ENCODE data around the gene ACACB. TPM values are rescaled to one million over a fixed set of nuclear protein-coding genes. Genes with fewer than 3 reads are reported as not detected.
A peak's percentile ranks its signal among the peaks of the same experiment; 100 is the strongest.

The ACACB gene
- 1.7 and 6.8 TPM in 2 replicates for total RNA-seq

- DNase-seq (ENCODE audit: low read depth in 2 of 2): no peak
These were observed at the start of gene ACACB for GRCh38 chr12:109115758-109116610. ACACB (plus strand) TSS chr12:109116587; CDS start chr12:109139406, 22,819 bp downstream.

- no peak for DNase-seq (ENCODE audit: low read depth in 2 of 2)
These were observed 46.8 kb upstream of the ACACB start for GRCh38 chr12:109069307-109070271.

- DNase-seq (ENCODE audit: low read depth in 2 of 2): no peak
These were observed 41.5 kb upstream of the ACACB start for GRCh38 chr12:109074866-109075265.

GRCh38 chr12:109082751-109083150 is 33.6 kb upstream of the ACACB start:
- no peak for DNase-seq (ENCODE audit: low read depth in 2 of 2)

DNA sequence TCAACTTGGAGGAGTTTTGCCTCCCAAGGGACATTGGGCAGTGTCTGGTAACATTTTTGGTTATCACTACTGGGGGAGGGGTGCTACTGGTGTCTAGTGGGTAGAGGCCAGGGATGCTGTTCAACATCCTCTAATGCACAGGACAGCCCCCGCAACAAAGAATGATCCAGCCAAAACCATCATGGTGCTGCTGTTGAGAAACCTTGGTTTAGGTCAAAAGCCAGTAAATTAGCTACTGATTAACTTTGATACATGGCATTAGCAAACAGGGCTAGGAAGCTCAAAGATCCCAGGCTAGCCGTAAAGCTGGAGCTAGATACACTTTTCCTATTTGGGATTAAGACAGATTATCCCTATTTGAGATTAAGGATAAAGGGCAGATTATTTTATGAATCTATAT is 32.0 kb upstream of the ACACB start:
- DNase-seq (ENCODE audit: low read depth in 2 of 2): no peak

DNA sequence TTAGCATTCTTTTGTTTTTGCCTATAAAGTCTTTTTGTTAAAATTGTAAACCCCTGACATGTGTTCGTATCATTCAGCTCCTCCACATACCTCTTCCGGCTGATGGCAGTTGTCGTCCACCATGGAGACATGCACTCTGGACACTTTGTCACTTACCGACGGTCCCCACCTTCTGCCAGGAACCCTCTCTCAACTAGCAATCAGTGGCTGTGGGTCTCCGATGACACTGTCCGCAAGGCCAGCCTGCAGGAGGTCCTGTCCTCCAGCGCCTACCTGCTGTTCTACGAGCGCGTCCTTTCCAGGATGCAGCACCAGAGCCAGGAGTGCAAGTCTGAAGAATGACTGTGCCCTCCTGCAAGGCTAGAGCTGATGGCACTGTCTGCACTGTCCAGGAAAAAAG is 30.8 kb upstream of the ACACB start:
- DNase-seq (ENCODE audit: low read depth in 2 of 2): no peak

DNA sequence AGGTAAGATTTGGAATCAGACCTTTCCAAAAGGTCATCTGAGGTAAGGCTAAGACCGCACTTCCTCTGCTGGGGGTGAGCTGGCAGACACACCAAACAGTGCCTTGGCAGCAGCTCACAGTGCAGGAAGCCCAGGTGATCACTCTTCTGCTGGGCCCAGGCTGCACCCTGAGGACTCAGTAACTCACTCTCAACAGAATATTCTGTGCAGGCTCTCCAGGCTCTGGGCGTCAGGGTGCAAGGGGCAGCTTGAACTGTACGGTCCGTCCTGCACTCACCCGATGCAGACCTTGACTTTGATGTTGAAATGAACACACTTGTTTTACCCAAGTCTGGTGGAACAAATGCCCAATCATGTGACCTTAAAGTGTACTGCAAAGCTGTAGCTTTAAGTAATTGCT is 29.1 kb upstream of the ACACB start:
- DNase-seq (ENCODE audit: low read depth in 2 of 2): no peak

GRCh38 chr12:109088818-109089217 is 27.6 kb upstream of the ACACB start:
- no peak for DNase-seq (ENCODE audit: low read depth in 2 of 2)

DNA sequence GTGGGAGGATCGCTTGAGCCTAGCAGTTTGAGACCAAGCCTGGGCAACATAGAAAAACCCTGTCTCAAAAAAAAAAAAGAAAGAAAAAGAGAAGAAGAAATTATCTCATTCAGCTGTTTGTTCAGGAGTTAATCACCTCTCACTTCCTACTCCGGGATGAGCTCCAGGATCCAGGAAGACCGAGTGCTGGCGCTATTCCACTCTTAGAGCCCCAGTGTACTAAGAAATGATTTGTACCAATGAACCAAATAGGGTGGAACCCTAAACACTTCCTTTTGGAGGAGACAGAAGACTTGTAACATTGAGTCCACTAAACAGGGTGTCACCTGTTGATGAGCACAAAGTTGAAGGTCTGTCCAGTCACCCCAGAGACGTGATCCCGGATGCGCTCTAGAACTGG is 26.7 kb upstream of the ACACB start:
- no peak for DNase-seq (ENCODE audit: low read depth in 2 of 2)

GRCh38 chr12:109092497-109093021 is 23.8 kb upstream of the ACACB start:
- no peak for DNase-seq (ENCODE audit: low read depth in 2 of 2)

- peak; percentile 84 to 91 for DNase-seq (ENCODE audit: low read depth in 2 of 2)
These were observed 23.1 kb upstream of the ACACB start, which contains the start of gene ALKBH2 for GRCh38 chr12:109093022-109093918. ALKBH2 (minus strand) TSS chr12:109093472; CDS start chr12:109092786, 686 bp downstream.

DNA sequence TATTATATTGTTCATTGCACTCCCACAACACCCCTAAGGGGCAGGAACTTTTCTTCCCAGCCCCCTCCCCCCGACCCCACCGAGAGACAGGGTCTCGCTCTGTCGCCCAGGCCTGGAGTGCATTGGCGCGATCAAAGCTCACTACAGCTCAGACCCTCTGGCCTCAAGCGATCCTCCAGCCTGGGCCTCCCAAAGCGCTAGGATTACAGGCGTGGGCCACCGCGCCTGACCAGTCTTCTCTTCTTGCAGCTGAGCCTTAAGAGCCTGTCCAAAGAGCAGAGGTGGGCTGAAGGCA is 19.3 kb upstream of the ACACB start:
- no peak for DNase-seq (ENCODE audit: low read depth in 2 of 2)

DNA sequence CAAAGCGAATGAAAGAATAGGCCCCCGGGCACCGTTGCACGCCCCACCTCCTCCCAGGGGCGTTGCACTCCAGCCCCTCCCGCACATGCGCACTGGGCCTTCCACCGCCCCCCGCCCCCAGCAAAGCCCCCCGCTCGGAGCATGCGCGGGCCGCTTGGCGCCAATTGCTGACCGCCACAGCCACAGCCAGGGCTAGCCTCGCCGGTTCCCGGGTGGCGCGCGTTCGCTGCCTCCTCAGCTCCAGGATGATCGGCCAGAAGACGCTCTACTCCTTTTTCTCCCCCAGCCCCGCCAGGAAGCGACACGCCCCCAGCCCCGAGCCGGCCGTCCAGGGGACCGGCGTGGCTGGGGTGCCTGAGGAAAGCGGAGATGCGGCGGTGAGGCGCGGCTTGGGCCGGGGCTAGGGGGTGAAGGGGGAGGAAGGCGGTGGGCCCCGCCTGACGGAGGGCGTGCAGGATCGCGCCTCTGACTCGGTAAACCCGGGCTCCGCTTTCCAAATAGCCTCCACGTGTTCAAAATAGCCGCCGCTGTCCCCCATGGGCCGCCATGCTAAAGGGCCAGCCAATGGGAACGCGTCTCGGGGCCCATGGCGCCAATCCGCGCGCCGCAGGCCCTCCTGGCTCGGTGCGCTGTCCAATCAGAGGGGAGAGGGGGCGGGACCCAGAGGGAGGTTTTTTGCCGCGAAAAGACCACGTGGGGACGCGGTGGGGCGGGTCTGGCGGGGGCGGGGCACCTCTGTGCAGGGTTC is 18.8 kb upstream of the ACACB start, which contains the start of gene UNG:
Gene UNG, plus strand, starts transcription at position 163 of the 748 bp plus-strand sequence. Its CDS starts 83 bp downstream, at position 246.
- peak; percentile 82 to 96 for DNase-seq (ENCODE audit: low read depth in 2 of 2)

DNA sequence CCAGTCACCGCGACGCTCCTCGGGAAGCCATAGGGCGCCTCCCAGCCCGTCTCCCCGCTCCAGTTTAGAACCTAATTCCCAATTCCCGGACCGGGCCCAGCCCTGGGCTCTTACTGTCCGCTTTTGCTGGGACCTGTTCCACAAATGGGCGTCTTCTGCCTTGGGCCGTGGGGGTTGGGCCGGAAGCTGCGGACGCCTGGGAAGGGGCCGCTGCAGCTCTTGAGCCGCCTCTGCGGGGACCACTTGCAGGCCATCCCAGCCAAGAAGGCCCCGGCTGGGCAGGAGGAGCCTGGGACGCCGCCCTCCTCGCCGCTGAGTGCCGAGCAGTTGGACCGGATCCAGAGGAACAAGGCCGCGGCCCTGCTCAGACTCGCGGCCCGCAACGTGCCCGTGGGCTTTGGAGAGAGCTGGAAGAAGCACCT is 18.2 kb upstream of the ACACB start:
- DNase-seq (ENCODE audit: low read depth in 2 of 2): peak in 1 of 2 donors; percentile 58

GRCh38 chr12:109098651-109099050 is 17.7 kb upstream of the ACACB start:
- peak in 1 of 2 donors; percentile 37 for DNase-seq (ENCODE audit: low read depth in 2 of 2)

DNA sequence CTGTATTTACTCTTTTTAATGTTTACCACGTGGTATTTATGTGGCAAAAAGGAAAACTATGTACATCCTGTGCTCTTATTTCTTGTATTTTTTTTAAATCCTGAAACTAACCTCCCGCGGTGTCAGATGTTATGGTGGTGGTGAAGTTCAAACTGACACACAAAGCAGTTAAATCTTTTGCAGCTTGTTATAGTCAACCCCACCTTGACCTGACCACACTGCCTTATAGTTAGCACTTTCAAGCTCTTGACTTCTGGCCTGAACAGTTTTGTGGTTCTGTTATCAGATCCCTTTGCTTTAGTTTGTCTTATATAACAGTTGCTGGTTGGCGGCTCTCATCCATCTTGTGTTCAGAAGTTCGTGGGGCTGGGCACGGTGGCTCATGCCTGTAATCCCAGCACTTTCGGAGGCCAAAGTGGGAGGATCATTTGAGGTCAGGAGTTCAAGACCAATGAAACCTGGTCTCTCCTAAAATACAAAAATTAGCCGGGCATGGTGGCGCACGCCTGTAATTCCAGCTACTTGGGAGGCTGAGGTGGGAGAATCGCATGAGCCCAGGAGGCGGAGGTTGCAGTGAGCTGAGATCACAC is 16.9 kb upstream of the ACACB start:
- peak in 1 of 2 donors; percentile 6 for DNase-seq (ENCODE audit: low read depth in 2 of 2)

- DNase-seq (ENCODE audit: low read depth in 2 of 2): no peak
These were observed 15.6 kb upstream of the ACACB start for GRCh38 chr12:109100741-109101140.

- DNase-seq (ENCODE audit: low read depth in 2 of 2): no peak
These were observed 13.9 kb upstream of the ACACB start for GRCh38 chr12:109102491-109102890.

DNA sequence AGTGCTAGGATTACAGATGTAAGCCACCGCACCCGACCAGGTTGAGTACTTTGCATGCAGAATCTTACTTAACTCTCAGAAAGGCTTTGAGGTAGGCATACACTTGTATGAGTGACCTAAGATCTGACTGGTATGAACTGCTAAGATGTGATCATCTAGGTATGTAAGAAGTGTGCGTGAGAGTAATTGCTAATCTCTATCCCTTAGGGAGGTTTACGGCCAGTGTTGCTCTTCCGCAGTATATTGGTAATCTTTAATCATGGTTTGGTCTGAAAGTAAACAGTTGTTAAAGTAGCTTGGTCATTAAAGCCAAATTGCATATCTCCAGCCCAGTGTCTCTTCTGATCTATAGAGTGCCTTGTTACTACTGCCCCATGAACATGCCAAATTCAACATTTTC is 11.2 kb upstream of the ACACB start:
- no peak for DNase-seq (ENCODE audit: low read depth in 2 of 2)
